HG02970 (cell line): ENCODE results near the gene GFOD2.

Experiments
- ATAC-seq: cut with Tn5 transposase; IDR thresholded peaks from one replicate; pipeline ENCODE4 v1.9.1; 2021; ENCODE audit warnings: mild to moderate bottlenecking, moderate library complexity, moderate number of reproducible peaks; ENCODE audit not compliant: unreplicated experiment, low FRiP score

The GFOD2 gene

GRCh38 chr16:67673712-67674580, 45.2 kb downstream of the GFOD2 start:
- ATAC-seq: no peak

GRCh38 chr16:67672739-67673662, 46.1 kb downstream of the GFOD2 start:
- no peak for ATAC-seq

- ATAC-seq: no peak
Measured at GRCh38 chr16:67672306-67672705, 46.8 kb downstream of the GFOD2 start.

- no peak for ATAC-seq
Measured at GRCh38 chr16:67669499-67670101, 49.5 kb downstream of the GFOD2 start.

- ATAC-seq: no peak
Measured at GRCh38 chr16:67668495-67669157, 50.5 kb downstream of the GFOD2 start.

GRCh38 chr16:67667817-67668494, 51.2 kb downstream of the GFOD2 start:
- ATAC-seq: no peak

GRCh38 chr16:67667453-67667816, 51.7 kb downstream of the GFOD2 start:
- ATAC-seq: no peak

- ATAC-seq: no peak
Measured at GRCh38 chr16:67666559-67667452, 52.3 kb downstream of the GFOD2 start, which contains the start of the genes C16orf86 and ENKD1. C16orf86 (plus strand) TSS chr16:67666814; CDS start chr16:67666971, 157 bp downstream. ENKD1 (minus strand) TSS chr16:67666750; CDS start chr16:67666442, 308 bp downstream.

GRCh38 chr16:67666032-67666551, 53.0 kb downstream of the GFOD2 start:
- no peak for ATAC-seq

- ATAC-seq: no peak
Measured at GRCh38 chr16:67665598-67665997, 53.5 kb downstream of the GFOD2 start.

- ATAC-seq: no peak
Measured at GRCh38 chr16:67664871-67665270, 54.2 kb downstream of the GFOD2 start.

- ATAC-seq: no peak
Measured at GRCh38 chr16:67664258-67664657, 54.9 kb downstream of the GFOD2 start.

GRCh38 chr16:67663877-67664222, 55.3 kb downstream of the GFOD2 start:
- ATAC-seq: no peak

GRCh38 chr16:67663151-67663876, 55.8 kb downstream of the GFOD2 start:
- ATAC-seq: no peak

GRCh38 chr16:67662653-67663010, 56.5 kb downstream of the GFOD2 start:
- no peak for ATAC-seq

GRCh38 chr16:67661886-67662652, 57.0 kb downstream of the GFOD2 start:
- ATAC-seq: no peak

- ATAC-seq: no peak
Measured at GRCh38 chr16:67661101-67661761, 57.9 kb downstream of the GFOD2 start.
